GM23248 (cell line): Measurements from ENCODE around the gene CNFN. TPM values are rescaled to one million over a fixed set of nuclear protein-coding genes. Genes with fewer than 3 reads are reported as not detected.

Source experiments
- DNase-seq: peaks from one replicate; pipeline ENCODE4 v3.0.0-alpha.2; 2015
- H2AFZ ChIP-seq: fragments of 200-600 bp; sonication (generic); 2 replicates; pipeline ENCODE4 v1.6.1; 2016; ENCODE audit warnings: antibody characterized with exemption
- H3F3A ChIP-seq: fragments of 200-600 bp; sonication (generic); 2 replicates; pipeline ENCODE4 v1.6.1; 2016; ENCODE audit warnings: mild to moderate bottlenecking, antibody characterized with exemption, mixed run types; ENCODE audit not compliant: insufficient read depth
- H3K27ac ChIP-seq: fragments of 200-600 bp; sonication (generic); 2 replicates; pipeline ENCODE4 v1.5.1; 2016; ENCODE audit warnings: mild to moderate bottlenecking
- H3K27me3 ChIP-seq: fragments of 200-600 bp; sonication (generic); replicated peaks from 2 replicates; pipeline ENCODE4 v1.6.1; 2016; ENCODE audit warnings: mild to moderate bottlenecking; ENCODE audit not compliant: insufficient read depth
- H3K36me3 ChIP-seq: fragments of 200-600 bp; sonication (generic); 2 replicates; pipeline ENCODE4 v1.6.1; 2016; ENCODE audit warnings: low read depth, mild to moderate bottlenecking
- H3K4me1 ChIP-seq: fragments of 200-600 bp; sonication (generic); 2 replicates; pipeline ENCODE4 v1.6.1; 2016; ENCODE audit warnings: mild to moderate bottlenecking; ENCODE audit not compliant: insufficient read depth
- H3K4me2 ChIP-seq: fragments of 200-600 bp; sonication (generic); one replicate; pipeline ENCODE4 v1.6.1; 2016; ENCODE audit warnings: mild to moderate bottlenecking; ENCODE audit not compliant: unreplicated experiment
- H3K4me3 ChIP-seq: fragments of 200-600 bp; sonication (generic); 2 replicates; pipeline ENCODE4 v1.5.1; 2016; ENCODE audit warnings: mild to moderate bottlenecking
- H3K79me2 ChIP-seq: fragments of 200-600 bp; sonication (generic); 2 replicates; pipeline ENCODE4 v1.6.1; 2016; ENCODE audit warnings: mild to moderate bottlenecking; ENCODE audit not compliant: insufficient read depth
- H3K9ac ChIP-seq: fragments of 200-600 bp; sonication (generic); 2 replicates; pipeline ENCODE4 v1.6.1; 2016; ENCODE audit warnings: mild to moderate bottlenecking
- H3K9me2 ChIP-seq: fragments of 200-600 bp; sonication (generic); 2 replicates; pipeline ENCODE4 v1.6.1; 2016; ENCODE audit warnings: mixed run types, mild to moderate bottlenecking, moderate library complexity; ENCODE audit not compliant: insufficient read depth
- H3K9me3 ChIP-seq: fragments of 200-600 bp; sonication (generic); one replicate; pipeline ENCODE4 v1.6.1; 2017; ENCODE audit warnings: low read depth
- H4K20me1 ChIP-seq: fragments of 200-600 bp; sonication (generic); 2 replicates; pipeline ENCODE4 v1.6.0; 2016; ENCODE audit not compliant: insufficient read depth
- EZH2 ChIP-seq: fragments of 200-600 bp; sonication (generic); IDR thresholded peaks from 2 replicates; pipeline ENCODE4 v1.6.1; 2018; ENCODE audit warnings: antibody characterized with exemption, mild to moderate bottlenecking; ENCODE audit not compliant: insufficient read depth, poor library complexity, severe bottlenecking
- EZH2phosphoT487 ChIP-seq: fragments of 200-600 bp; sonication (generic); IDR thresholded peaks from 2 replicates; pipeline ENCODE4 v1.6.1; 2018; ENCODE audit warnings: antibody characterized with exemption, moderate library complexity, mild to moderate bottlenecking, low read depth; ENCODE audit not compliant: insufficient read depth
- WGBS, 2 experiments: methylation state at CpG; one replicate each; pipeline ENCODE4 v1.1.6; 2015 to 2017; ENCODE audit warnings: low lambda C conversion rate in 2 of 2, low coverage in 1 of 2; ENCODE audit errors: missing lambda C conversion rate in 2 of 2; 5-methylcytosine and 5-hydroxymethylcytosine counted together
- in situ Hi-C: fragments of 300-500 bp; cut with MboI; formaldehyde crosslinking; loops from 2 replicates; pipeline ENCODE4 v1.15.0; 2020
- polyA plus RNA-seq: library from polyadenylated mRNA; unstranded; fragments of >200 nt; fragmentation: Nextera tagmentation; extraction: Ambion mirVana; gene quantifications from 2 replicates; pipeline ENCODE4 v1.2.1, GENCODE V29; 2016
- total RNA-seq: library from RNA; depleted of rRNA; stranded (reverse); fragments of >200 nt; shearing (Covaris generic); gene quantifications from 2 replicates; pipeline ENCODE4 v1.2.3, GENCODE V29; 2014

The CNFN gene
- total and polyA plus RNA-seq, 2 experiments from 2014 or later, result 1.1 TPM; not detected in 1

DNA sequence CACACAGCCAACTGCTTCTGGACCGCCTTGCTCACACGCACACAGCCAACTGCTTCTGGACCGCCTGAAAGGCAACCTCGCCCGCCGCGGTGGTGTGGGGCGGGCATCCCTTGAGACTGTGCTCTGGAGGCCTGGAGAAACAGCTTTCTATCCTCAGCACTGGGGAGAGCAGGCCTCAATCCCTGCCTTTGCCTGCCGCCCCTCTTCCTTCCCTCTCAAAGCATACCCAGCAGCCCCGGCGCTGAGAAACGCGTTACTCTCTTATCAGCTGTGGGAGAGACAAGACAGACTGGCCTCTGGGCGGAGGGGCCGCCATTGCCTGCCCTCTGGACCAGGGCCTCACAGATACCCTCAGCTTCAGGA, 34.2 kb upstream of the CNFN start:
- no peak for DNase-seq
- H3K9me3 ChIP-seq, result no peaks in the 10 kb centered on the region
- H3F3A ChIP-seq, result no peaks in the 10 kb centered on the region
- TF ChIP-seq EZH2, result no peak
- no peak for TF ChIP-seq EZH2phosphoT487
- H3K4me1 ChIP-seq, result no peaks in the 10 kb centered on the region
- no peak overlapping the region for H3K4me2 ChIP-seq
- no peaks in the 10 kb centered on the region for H3K27me3 ChIP-seq
- H3K9ac ChIP-seq, result no peak overlapping the region
- H2AFZ ChIP-seq, result peak overlapping the region; percentile 72; the same call in 1 of the 2 replicates
- in situ Hi-C loops, result no loop called here
- no peaks in the 10 kb centered on the region for H3K79me2 ChIP-seq
- H3K4me3 ChIP-seq, result peak overlapping the region; percentile 69; the same call in 1 of the 2 replicates
- WGBS, 2 experiments, result 62 to 80% methylated on average over 15 of the region's 15 CpGs
- H3K36me3 ChIP-seq, result no peaks in the 10 kb centered on the region
- H3K27ac ChIP-seq, result no peak overlapping the region
- no peaks in the 10 kb centered on the region for H4K20me1 ChIP-seq
- H3K9me2 ChIP-seq, result no peaks in the 10 kb centered on the region

DNA sequence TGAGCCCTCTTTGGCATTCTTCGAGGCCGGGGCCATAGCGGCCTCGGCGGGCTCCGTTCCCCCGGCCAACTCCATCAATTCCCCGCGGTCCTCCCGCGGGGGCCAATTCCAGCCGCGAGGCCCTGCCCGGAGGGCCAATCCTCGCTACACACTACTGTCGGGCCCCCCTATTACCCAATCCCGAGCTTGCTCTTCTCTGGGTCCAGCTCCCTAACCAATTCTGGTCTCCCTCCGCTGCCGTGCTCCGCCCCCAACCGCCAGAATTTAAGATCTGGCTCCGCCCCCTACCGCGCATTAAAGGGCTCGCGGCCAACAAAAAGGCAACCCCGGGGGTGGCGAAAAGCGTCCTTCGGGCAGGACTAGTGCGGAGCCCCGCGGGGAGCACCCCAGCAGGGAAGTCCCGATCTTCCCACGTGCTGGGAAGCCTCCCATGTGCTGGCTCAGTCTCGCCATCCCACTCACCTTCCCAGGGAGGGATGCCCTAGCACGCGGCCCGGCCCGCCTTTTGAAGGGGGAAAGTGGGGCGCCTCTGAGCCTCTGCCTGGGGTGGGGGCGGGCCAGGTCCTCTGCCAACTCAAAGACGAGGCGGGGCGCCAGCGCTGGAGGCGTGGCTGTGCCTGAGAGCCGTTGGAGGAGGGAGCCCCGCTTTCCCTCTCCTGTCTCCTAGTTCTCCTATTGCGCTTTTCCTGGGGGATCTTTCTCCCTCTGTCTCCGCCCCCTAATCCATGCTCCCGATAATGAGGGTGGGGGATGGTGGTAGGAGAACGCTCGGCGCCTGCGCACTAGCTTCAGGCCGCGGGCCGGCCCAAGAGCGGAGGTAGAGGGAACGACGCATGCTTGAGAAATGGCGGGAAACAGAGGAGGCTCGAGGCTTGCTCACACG, 33.6 kb upstream of the CNFN start:
- Histone ChIP-seq H3F3A (no peaks in the 10 kb centered on the region), H3K36me3 (no peaks in the 10 kb centered on the region), H2AFZ (peak overlapping the region; percentile 72), H3K9me3 (no peaks in the 10 kb centered on the region), H3K9me2 (no peaks in the 10 kb centered on the region), H3K27me3 (no peaks in the 10 kb centered on the region), H3K4me2 (peak overlapping the region; percentile 62), H3K9ac (peak overlapping the region; percentile 14; the same call in 1 of the 2 replicates), H3K79me2 (no peaks in the 10 kb centered on the region), H3K4me1 (no peaks in the 10 kb centered on the region), H3K27ac (no peak overlapping the region), H4K20me1 (no peaks in the 10 kb centered on the region), H3K4me3 (peak overlapping the region; percentile 69)
- DNase-seq, result peak; percentile 90
- WGBS, 2 experiments, result 9 to 11% methylated on average over 55 to 56 of the region's 65 CpGs
- TF ChIP-seq EZH2phosphoT487 (no peak), EZH2 (no peak)
- in situ Hi-C loops, result no loop called here

DNA sequence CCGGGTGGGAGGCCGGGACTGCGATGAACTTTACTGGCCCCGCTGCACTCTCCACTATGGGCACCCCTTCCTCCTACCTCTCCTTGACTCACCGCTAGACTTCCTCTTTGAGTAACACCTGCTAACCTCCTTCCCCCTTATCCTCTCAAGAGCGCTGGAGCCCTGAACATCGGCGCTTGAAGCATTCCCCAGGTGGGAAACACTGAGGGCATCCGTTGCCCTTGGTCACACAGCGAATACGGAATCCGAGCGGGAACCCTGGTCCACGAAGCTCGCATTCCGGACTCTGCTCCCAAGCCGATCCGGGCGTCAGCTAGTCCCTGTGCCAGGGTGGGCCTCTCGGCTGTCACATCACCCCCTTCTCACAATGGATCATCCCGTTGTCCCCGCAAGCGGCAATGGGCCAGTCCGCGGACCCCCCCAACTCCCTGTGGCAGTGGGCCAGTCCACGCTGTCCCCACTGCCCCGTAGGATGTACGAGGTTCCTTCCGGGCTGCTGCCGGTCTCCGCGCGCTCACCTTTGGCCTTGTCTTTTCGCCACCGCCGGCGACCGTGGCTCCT, 32.9 kb upstream of the CNFN start:
- 19 to 20% methylated on average over 38 of the region's 38 CpGs for WGBS, 2 experiments
- Histone ChIP-seq H3K27me3 (no peaks in the 10 kb centered on the region), H3K9me3 (no peaks in the 10 kb centered on the region), H2AFZ (peak overlapping the region; percentile 72), H3K4me3 (peak overlapping the region; percentile 69), H3F3A (no peaks in the 10 kb centered on the region), H3K79me2 (no peaks in the 10 kb centered on the region), H3K9me2 (no peaks in the 10 kb centered on the region), H3K4me1 (no peaks in the 10 kb centered on the region), H4K20me1 (no peaks in the 10 kb centered on the region), H3K27ac (no peak overlapping the region), H3K36me3 (no peaks in the 10 kb centered on the region), H3K9ac (peak overlapping the region; percentile 14; the same call in 1 of the 2 replicates), H3K4me2 (peak overlapping the region; percentile 62)
- in situ Hi-C loops, result no loop called here
- TF ChIP-seq EZH2phosphoT487 (no peak), EZH2 (no peak)
- no peak for DNase-seq

DNA sequence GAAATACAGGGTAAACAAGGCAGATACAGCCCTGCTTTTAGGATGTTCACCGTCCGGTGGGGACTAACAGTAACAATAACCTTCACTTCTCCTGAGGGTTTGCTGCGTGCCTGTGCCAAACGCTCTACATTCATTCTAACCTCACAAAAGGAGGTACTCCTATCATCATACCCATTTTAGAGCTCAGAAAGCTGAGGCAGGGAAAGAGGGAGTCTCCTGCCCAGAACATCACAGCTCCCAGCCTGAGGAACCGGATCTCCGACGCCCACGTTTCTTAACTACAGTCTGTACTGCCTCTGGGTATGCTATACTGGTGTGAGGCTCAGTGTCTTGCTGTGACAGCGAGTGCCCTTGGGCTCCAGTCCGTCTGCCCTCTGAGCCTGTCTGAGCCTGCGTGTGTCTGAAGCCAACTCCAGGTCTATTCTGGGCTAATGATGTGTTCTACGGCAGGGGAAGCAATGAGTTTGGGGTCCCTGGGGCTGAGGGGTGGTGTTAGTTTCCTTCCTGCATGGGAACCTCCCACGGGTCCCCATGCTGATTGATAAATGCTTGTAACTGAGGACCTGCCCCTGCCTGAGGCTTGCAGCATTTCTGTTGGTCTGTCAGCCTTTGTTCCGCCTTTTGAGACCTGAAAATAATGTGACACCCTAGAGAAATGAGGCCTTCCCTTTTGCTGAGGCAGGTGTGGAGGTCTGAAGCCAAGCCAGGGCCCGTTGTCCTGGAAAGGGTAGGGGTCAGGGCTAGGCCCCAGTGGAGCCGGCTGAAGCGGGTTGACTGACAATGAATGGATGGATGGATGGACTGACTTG, 32.2 kb upstream of the CNFN start:
- no peaks in the 10 kb centered on the region for H3K79me2 ChIP-seq
- no peak for DNase-seq
- H3K9me2 ChIP-seq, result no peaks in the 10 kb centered on the region
- H3K4me2 ChIP-seq, result no peak overlapping the region
- no peak overlapping the region for H3K27ac ChIP-seq
- H4K20me1 ChIP-seq, result no peaks in the 10 kb centered on the region
- no peak overlapping the region; the same call in 1 of the 2 replicates for H2AFZ ChIP-seq
- no peaks in the 10 kb centered on the region for H3F3A ChIP-seq
- no peaks in the 10 kb centered on the region for H3K9me3 ChIP-seq
- no peaks in the 10 kb centered on the region for H3K4me1 ChIP-seq
- H3K4me3 ChIP-seq, result peak overlapping the region; percentile 69; the same call in 1 of the 2 replicates
- H3K27me3 ChIP-seq, result no peaks in the 10 kb centered on the region
- TF ChIP-seq EZH2, result no peak
- TF ChIP-seq EZH2phosphoT487, result no peak
- whole genome bisulfite sequencing, 2 experiments, result 81 to 86% methylated on average over 17 of the region's 17 CpGs
- in situ Hi-C loops, result no loop called here
- no peaks in the 10 kb centered on the region for H3K36me3 ChIP-seq
- no peak overlapping the region for H3K9ac ChIP-seq
